CD14-positive monocyte (primary cell): ENCODE results near the gene AP4E1. TPM values are rescaled to one million over a fixed set of nuclear protein-coding genes. Genes with fewer than 3 reads are reported as not detected.

Experiments used
- DNase-seq, 3 donors: peaks; one replicate each; pipeline ENCODE4 v3.0.0-alpha.2; 2011 to 2022
- H2AFZ ChIP-seq: 2 replicates; pipeline ENCODE4 v1.6.0; 2012; ENCODE audit warnings: mild to moderate bottlenecking, low read depth, low read length, inconsistent platforms; ENCODE audit not compliant: insufficient read depth, poor library complexity, severe bottlenecking
- H3K27ac ChIP-seq, 2 donors: 1 replicate in 1 of 2; 2 replicates in 1 of 2; pipeline ENCODE4 v1.5.1; 2012 to 2013; ENCODE audit warnings: low read length in 2 of 2, control low read depth in 1 of 2, inconsistent platforms in 1 of 2, low read depth in 1 of 2, mild to moderate bottlenecking in 1 of 2
- H3K27me3 ChIP-seq, 2 donors: one replicate each; pipeline versions ENCODE4 v1.6.0 to v1.6.1; 2011 to 2013; ENCODE audit warnings: low read length in 2 of 2; ENCODE audit not compliant: control insufficient read depth in 2 of 2, insufficient read depth in 2 of 2
- H3K36me3 ChIP-seq, 2 donors: replicated peaks in 1 of 2; 1 replicate in 1 of 2; 2 replicates in 1 of 2; pipeline versions ENCODE4 v1.5.1 to v1.6.1; 2012 to 2013; ENCODE audit warnings: low read length in 2 of 2, control low read depth in 1 of 2, inconsistent platforms in 1 of 2, mild to moderate bottlenecking in 1 of 2; ENCODE audit not compliant: insufficient read depth in 2 of 2, control insufficient read depth in 1 of 2
- H3K4me1 ChIP-seq, 2 donors: 1 replicate in 1 of 2; 2 replicates in 1 of 2; pipeline versions ENCODE4 v1.5.1 to v1.6.1; 2012 to 2013; ENCODE audit warnings: low read length in 2 of 2, control low read depth in 1 of 2, inconsistent platforms in 1 of 2, mild to moderate bottlenecking in 1 of 2, moderate library complexity in 1 of 2; ENCODE audit not compliant: insufficient read depth in 2 of 2, control insufficient read depth in 1 of 2
- H3K4me2 ChIP-seq: replicated peaks from 2 replicates; pipeline ENCODE3; 2012; ENCODE audit warnings: low read length, moderate library complexity, mild to moderate bottlenecking; ENCODE audit not compliant: poor library complexity, severe bottlenecking; ENCODE audit errors: extremely low read depth
- H3K4me3 ChIP-seq, 3 experiments: fragments of 200-600 bp in 1 of 3; sonication (generic) in 1 of 3; replicated peaks in 1 of 3; 1 replicate in 2 of 3; 2 replicates in 1 of 3; pipeline ENCODE4 v1.5.1; 2011 to 2013; ENCODE audit warnings: low read length in 3 of 3, mild to moderate bottlenecking in 3 of 3, control low read depth in 2 of 3, low read depth in 2 of 3, inconsistent platforms in 1 of 3, moderate library complexity in 1 of 3
- H3K79me2 ChIP-seq: 2 replicates; pipeline ENCODE4 v1.6.0; 2012; ENCODE audit warnings: mild to moderate bottlenecking, control low read depth, inconsistent platforms, low read length, moderate library complexity; ENCODE audit not compliant: insufficient read depth
- H3K9ac ChIP-seq: 2 replicates; pipeline ENCODE4 v1.6.0; 2017; ENCODE audit warnings: low read length, mild to moderate bottlenecking; ENCODE audit not compliant: insufficient read depth, poor library complexity, severe bottlenecking
- H3K9me3 ChIP-seq, 2 donors: replicated peaks in 1 of 2; 1 replicate in 1 of 2; 2 replicates in 1 of 2; pipeline versions ENCODE4 v1.5.1 to v1.6.1; 2012 to 2013; ENCODE audit warnings: low read length in 2 of 2, control low read depth in 1 of 2; ENCODE audit not compliant: control insufficient read depth in 1 of 2, insufficient read depth in 1 of 2
- H4K20me1 ChIP-seq: 2 replicates; pipeline ENCODE4 v1.6.0; 2012; ENCODE audit warnings: mild to moderate bottlenecking, low read length, control low read depth, moderate library complexity; ENCODE audit not compliant: insufficient read depth
- H3K27ac Mint-ChIP-seq, 7 donors: one replicate each; pipeline ENCODE4 v1.8.0; 2020; ENCODE audit warnings: mild to moderate bottlenecking in 7 of 7, mixed read lengths in 7 of 7, moderate library complexity in 6 of 7, inconsistent platforms in 2 of 7
- H3K27me3 Mint-ChIP-seq, 3 donors: one replicate each; pipeline ENCODE4 v1.8.0; 2021 to 2022; ENCODE audit warnings: low read depth in 3 of 3, mild to moderate bottlenecking in 3 of 3, mixed read lengths in 3 of 3, moderate library complexity in 3 of 3, inconsistent platforms in 1 of 3
- H3K36me3 Mint-ChIP-seq, 2 donors: one replicate each; pipeline ENCODE4 v1.8.0; 2020; ENCODE audit warnings: mixed read lengths in 2 of 2, inconsistent platforms in 1 of 2, mild to moderate bottlenecking in 1 of 2
- H3K4me1 Mint-ChIP-seq: one replicate; pipeline ENCODE4 v1.8.0; 2020; ENCODE audit warnings: mild to moderate bottlenecking, mixed read lengths
- H3K4me3 Mint-ChIP-seq, 2 donors: one replicate each; pipeline ENCODE4 v1.8.0; 2020; ENCODE audit warnings: mild to moderate bottlenecking in 2 of 2, mixed read lengths in 2 of 2, moderate library complexity in 1 of 2
- H3K9me3 Mint-ChIP-seq, 7 donors: one replicate each; pipeline ENCODE4 v1.8.0; 2020 to 2022; ENCODE audit warnings: mixed read lengths in 7 of 7, mild to moderate bottlenecking in 6 of 7, moderate library complexity in 6 of 7, inconsistent platforms in 2 of 7
- WGBS: methylation state at CpG from one replicate; pipeline ENCODE4 v1.1.5; 2013; ENCODE audit warnings: missing lambda C conversion rate; ENCODE audit not compliant: insufficient coverage; 5-methylcytosine and 5-hydroxymethylcytosine counted together
- intact Hi-C, 2 donors: fragments of 100-400 bp; cut with micrococcal nuclease; formaldehyde crosslinking; loops; one replicate each; pipeline versions ENCODE4 v1.15.0 to v1.15.1; 2023
- polyA plus RNA-seq, 3 donors: library from polyadenylated mRNA; depleted of rRNA in 1 of 3; unstranded in 2 of 3; stranded (reverse) in 1 of 3; fragments of 300-500 nt in 2 of 3; fragments of >200 nt in 1 of 3; fragmentation: Illumina TruSeq in 2 of 3; gene quantifications; 1 replicate in 2 of 3; 2 replicates in 1 of 3; pipeline ENCODE4 v1.2.3, GENCODE V29; 2012 to 2021
- TF ChIP-seq, protein P1 (sequence below): fragments of 200-600 bp; IDR thresholded peaks from one replicate; pipeline ENCODE4 v1.8.0; 2022; ENCODE audit warnings: antibody characterized with exemption, mild to moderate bottlenecking

AP4E1 gene
- polyA plus RNA-seq, 3 donors = 4.1 to 7.7 (median 5.3) TPM

DNA sequence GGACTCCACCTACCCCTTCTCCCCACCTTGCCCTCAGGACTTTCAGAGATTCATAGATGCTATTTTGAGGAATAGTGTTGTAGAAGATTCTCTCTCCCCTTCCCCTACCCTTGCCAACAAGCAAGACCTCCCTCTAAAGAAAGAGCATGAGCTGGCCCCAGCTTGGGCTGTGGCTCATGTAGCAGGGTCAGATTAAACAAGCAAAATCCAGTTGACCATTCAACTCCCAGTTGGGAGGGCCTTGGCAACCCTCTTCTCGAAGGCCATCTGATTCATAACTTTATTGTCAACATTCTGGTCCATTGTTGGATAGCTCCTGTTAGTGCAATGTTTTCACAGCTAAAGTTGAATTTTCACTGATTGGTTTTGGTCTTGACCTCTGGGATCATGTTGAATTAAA is 145.1 kb downstream of the AP4E1 start:
- Mint-ChIP-seq H3K27me3 (peaks cover 7 to 18% (median 17%) of the 10 kb centered on the region in 3 donors), H3K9me3 (peaks cover 0 to 1% (median 0%) of the 10 kb centered on the region in 7 donors), H3K36me3 (no peaks in the 10 kb centered on the region), H3K4me3 (no peak overlapping the region), H3K27ac (no peak overlapping the region), H3K4me1 (peaks cover 8% of the 10 kb centered on the region)
- H3K4me2 ChIP-seq = no peak overlapping the region
- no peaks in the 10 kb centered on the region for H3K36me3 ChIP-seq
- WGBS = 100% methylated on average over 1 of the region's 1 CpG
- no peak overlapping the region for H3K27ac ChIP-seq
- no peak overlapping the region for H3K9ac ChIP-seq
- no peaks in the 10 kb centered on the region for H3K79me2 ChIP-seq
- H3K9me3 ChIP-seq = no peaks in the 10 kb centered on the region
- intact Hi-C loops = no loop called here
- H2AFZ ChIP-seq = no peak overlapping the region
- TF ChIP-seq, protein P1, sequence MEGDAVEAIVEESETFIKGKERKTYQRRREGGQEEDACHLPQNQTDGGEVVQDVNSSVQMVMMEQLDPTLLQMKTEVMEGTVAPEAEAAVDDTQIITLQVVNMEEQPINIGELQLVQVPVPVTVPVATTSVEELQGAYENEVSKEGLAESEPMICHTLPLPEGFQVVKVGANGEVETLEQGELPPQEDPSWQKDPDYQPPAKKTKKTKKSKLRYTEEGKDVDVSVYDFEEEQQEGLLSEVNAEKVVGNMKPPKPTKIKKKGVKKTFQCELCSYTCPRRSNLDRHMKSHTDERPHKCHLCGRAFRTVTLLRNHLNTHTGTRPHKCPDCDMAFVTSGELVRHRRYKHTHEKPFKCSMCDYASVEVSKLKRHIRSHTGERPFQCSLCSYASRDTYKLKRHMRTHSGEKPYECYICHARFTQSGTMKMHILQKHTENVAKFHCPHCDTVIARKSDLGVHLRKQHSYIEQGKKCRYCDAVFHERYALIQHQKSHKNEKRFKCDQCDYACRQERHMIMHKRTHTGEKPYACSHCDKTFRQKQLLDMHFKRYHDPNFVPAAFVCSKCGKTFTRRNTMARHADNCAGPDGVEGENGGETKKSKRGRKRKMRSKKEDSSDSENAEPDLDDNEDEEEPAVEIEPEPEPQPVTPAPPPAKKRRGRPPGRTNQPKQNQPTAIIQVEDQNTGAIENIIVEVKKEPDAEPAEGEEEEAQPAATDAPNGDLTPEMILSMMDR = no peak
- H3K4me3 ChIP-seq = no peak overlapping the region
- peaks cover 2 to 5% of the 10 kb centered on the region in 2 donors for H3K27me3 ChIP-seq
- peaks cover 10 to 11% of the 10 kb centered on the region in 2 donors for H3K4me1 ChIP-seq
- no peaks in the 10 kb centered on the region for H4K20me1 ChIP-seq
- DNase-seq = no peak

DNA sequence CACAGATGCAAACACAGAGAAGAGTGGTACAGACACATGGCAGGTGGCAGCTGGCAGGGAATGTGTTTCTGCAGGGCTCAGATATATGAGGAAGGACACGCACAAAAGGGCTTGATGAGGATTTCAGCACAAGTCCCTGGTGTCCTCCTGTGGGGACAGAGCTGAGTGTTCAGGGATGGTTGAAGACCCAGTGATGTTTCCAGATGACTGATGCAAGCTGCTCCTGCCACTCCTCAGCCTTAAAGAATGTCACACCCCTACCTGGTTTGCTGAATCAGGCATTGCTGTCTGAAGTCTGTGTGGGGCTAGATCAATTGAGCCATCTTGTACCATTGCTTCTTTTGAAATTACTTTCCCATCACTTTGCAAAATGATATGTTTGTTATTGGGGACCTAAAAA is 146.1 kb downstream of the AP4E1 start:
- peaks cover under 1 to 1% of the 10 kb centered on the region in 2 donors for H3K4me1 ChIP-seq
- H3K27ac Mint-ChIP-seq = no peak overlapping the region
- H3K4me3 ChIP-seq = no peak overlapping the region
- H3K27me3 Mint-ChIP-seq = peaks cover 7 to 20% (median 17%) of the 10 kb centered on the region in 3 donors
- no peak for DNase-seq
- H3K36me3 ChIP-seq = no peaks in the 10 kb centered on the region
- WGBS = no CpG with 5 or more reads among the region's 1 CpG
- H3K4me3 Mint-ChIP-seq = no peak overlapping the region
- H3K9me3 ChIP-seq = no peaks in the 10 kb centered on the region
- no peak overlapping the region for H3K9ac ChIP-seq
- no peaks in the 10 kb centered on the region for H3K79me2 ChIP-seq
- intact Hi-C loops = no loop called here
- H3K27me3 ChIP-seq = peaks cover 4 to 7% of the 10 kb centered on the region in 2 donors
- no peak overlapping the region for H3K4me2 ChIP-seq
- no peaks in the 10 kb centered on the region for H3K4me1 Mint-ChIP-seq
- peaks cover 0 to 1% (median 0%) of the 10 kb centered on the region in 7 donors for H3K9me3 Mint-ChIP-seq
- H3K36me3 Mint-ChIP-seq = no peaks in the 10 kb centered on the region
- no peak overlapping the region for H3K27ac ChIP-seq
- H2AFZ ChIP-seq = no peak overlapping the region
- TF ChIP-seq, protein P1 = no peak
- H4K20me1 ChIP-seq = no peaks in the 10 kb centered on the region

Other genes with a start within 250 kb of the AP4E1 start
- gene TRPM7, start 221.9 kb upstream of the AP4E1 start, polyA plus RNA-seq = 10 to 100 TPM in 1 of 3 donors, 1 to 10 TPM in 2; 5.5 to 22.4 (median 8.1) TPM
- gene SPPL2A, start 143.0 kb upstream of the AP4E1 start, polyA plus RNA-seq = 100 to 1,000 TPM; 111 to 204 (median 190) TPM
- gene TNFAIP8L3, start 186.2 kb downstream of the AP4E1 start, polyA plus RNA-seq = not detected